Suprapubic skin (tissue), 3 donors: ENCODE data around the gene TMEM127.
A peak's percentile ranks its signal among the peaks of the same experiment; 100 is the strongest.

Source experiments
- POLR2A ChIP-seq, 2 donors: fragments of 450-650 bp; IDR thresholded peaks; one replicate each; pipeline ENCODE4 v1.6.1; 2017; ENCODE audit warnings: antibody characterized with exemption in 2 of 2, mild to moderate bottlenecking in 2 of 2, moderate library complexity in 2 of 2
- TF ChIP-seq, protein P1 (sequence below), 2 donors: fragments of 200-600 bp in 1 of 2; fragments of 450-650 bp in 1 of 2; sonication (generic) in 1 of 2; IDR thresholded peaks; one replicate each; pipeline ENCODE4 v1.5.1; 2016 to 2019; ENCODE audit warnings: antibody characterized with exemption in 2 of 2, mild to moderate bottlenecking in 1 of 2, moderate library complexity in 1 of 2

DNA sequence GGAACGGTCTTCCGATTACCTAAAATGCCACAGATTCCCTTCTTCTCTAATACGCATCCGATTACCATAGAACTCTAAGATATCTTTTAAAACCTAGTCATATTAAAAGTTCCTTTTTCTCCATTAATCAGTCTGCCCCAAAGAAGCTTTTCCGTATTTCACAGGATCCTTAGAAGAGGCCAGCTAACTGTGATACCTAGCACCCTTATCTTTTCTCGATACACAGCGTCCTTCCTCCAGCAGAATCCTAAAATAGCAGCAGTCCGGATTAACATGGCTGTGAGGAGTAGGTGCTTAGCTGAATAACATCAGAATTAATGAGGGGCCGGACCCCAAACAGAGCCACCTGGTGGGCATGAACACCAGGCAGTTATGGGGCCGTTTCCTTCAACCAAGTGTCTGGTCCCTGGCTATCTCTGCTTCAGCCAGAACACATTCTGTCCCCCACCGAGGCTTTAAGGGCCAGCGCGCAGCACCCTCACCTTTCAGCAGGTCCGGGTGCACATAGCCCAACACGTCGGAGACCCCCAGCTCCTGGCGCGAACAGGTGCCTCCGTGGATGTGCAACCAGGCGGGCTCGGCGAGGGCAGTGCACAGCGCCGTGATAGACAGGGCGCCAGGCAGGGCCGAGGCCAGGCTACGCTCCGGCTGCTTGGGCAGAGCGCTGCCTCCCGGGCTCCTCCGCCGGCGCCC is 995 bp downstream of the TMEM127 start:
- no peak for TF ChIP-seq POLR2A (IDR thresholded peaks at IDR 0.05)
- TF ChIP-seq, protein P1, sequence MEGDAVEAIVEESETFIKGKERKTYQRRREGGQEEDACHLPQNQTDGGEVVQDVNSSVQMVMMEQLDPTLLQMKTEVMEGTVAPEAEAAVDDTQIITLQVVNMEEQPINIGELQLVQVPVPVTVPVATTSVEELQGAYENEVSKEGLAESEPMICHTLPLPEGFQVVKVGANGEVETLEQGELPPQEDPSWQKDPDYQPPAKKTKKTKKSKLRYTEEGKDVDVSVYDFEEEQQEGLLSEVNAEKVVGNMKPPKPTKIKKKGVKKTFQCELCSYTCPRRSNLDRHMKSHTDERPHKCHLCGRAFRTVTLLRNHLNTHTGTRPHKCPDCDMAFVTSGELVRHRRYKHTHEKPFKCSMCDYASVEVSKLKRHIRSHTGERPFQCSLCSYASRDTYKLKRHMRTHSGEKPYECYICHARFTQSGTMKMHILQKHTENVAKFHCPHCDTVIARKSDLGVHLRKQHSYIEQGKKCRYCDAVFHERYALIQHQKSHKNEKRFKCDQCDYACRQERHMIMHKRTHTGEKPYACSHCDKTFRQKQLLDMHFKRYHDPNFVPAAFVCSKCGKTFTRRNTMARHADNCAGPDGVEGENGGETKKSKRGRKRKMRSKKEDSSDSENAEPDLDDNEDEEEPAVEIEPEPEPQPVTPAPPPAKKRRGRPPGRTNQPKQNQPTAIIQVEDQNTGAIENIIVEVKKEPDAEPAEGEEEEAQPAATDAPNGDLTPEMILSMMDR (IDR thresholded peaks at IDR 0.05) = peak in 1 of 2 donors; percentile 5
